Activated CD8-positive, alpha-beta T cell treated with anti-CD3 and anti-CD28 coated beads, Interleukin-2, amount 10 ng/mL, durations not matched to agents 7 days and 5 days (primary cell): ENCODE measurements around the gene SCARB1. TPM values are rescaled to one million over a fixed set of nuclear protein-coding genes. Genes with fewer than 3 reads are reported as not detected.
"Not testable (repeated sequence)": the region's sequence is repeated elsewhere in the genome, so short reads cannot be mapped to it uniquely, and the experiment has no call there.

Experiments
- ATAC-seq: fragments of 150-1000 bp; cut with Tn5 transposase; one replicate; pipeline ENCODE4 v1.10.0; 2021; ENCODE audit warnings: moderate library complexity
- CTCF ChIA-PET: fragments of 350-600 bp; sonication (Branson Sonifier 250); formaldehyde crosslinking; loops from one replicate; lab custom pipeline; 2021; ENCODE audit warnings: antibody characterized with exemption; lab: Charles Lee
- POLR2A ChIA-PET: fragments of 350-600 bp; sonication (Branson Sonifier 250); formaldehyde crosslinking; loops from one replicate; lab custom pipeline; 2021; ENCODE audit warnings: antibody characterized with exemption; lab: Charles Lee
- DNase-seq: peaks from one replicate; pipeline ENCODE4 v3.0.0-alpha.2; 2020
- H3K27ac Mint-ChIP-seq: one replicate; pipeline ENCODE4 v1.8.0; 2021; ENCODE audit warnings: mild to moderate bottlenecking, mixed read lengths
- H3K27me3 Mint-ChIP-seq: one replicate; pipeline ENCODE4 v1.8.0; 2021; ENCODE audit warnings: low read depth, mixed read lengths
- H3K36me3 Mint-ChIP-seq: one replicate; pipeline ENCODE4 v1.8.0; 2021; ENCODE audit warnings: low read depth, mixed read lengths
- H3K4me1 Mint-ChIP-seq: one replicate; pipeline ENCODE4 v1.8.0; 2021; ENCODE audit warnings: low read depth, mixed read lengths
- H3K4me3 Mint-ChIP-seq: one replicate; pipeline ENCODE4 v1.8.0; 2021; ENCODE audit warnings: mild to moderate bottlenecking, mixed read lengths
- H3K9me3 Mint-ChIP-seq: one replicate; pipeline ENCODE4 v1.8.0; 2022; ENCODE audit warnings: mixed read lengths; ENCODE audit not compliant: insufficient read depth
- total RNA-seq, 2 experiments: library from RNA; stranded (reverse); gene quantifications; one replicate each; pipeline ENCODE4 v1.2.3, GENCODE V29; 2021

SCARB1 gene
- total RNA-seq, 2 experiments from 2014 or later = 12.5 to 14.6 TPM

DNA sequence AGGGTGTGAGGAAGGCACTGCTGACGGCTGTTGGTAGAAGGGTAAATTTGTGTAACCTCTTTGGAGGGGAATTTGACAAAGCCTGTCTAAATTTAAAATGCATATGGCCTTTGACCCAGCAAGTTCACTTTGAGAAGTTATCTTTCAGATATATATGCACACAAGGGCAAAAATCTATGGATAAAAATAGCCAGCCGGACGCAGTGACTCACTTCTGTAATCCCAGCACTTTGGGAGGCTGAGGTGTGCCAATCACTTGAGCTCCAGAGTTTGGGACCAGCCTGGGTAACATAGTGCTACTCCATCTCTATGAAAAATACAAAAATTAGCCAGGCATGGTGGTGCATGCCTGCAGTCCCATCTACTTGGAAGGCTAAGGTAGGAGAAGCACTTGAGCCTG, 37.3 kb upstream of the SCARB1 start:
- CTCF ChIA-PET = interaction anchor here (1.8 to 2.6 kb wide), 2 partner anchors 39 kb away, joined by 7 to 10 read pairs; no protein-coding TSS in a partner anchor
- H3K9me3 Mint-ChIP-seq = no peaks in the 10 kb centered on the region
- no peak overlapping the region for H3K27ac Mint-ChIP-seq
- POLR2A ChIA-PET = interaction anchor here (0.6 to 1.8 kb wide), 2 partner anchors 10 to 148 kb away, joined by 3 to 8 read pairs; no protein-coding TSS in a partner anchor
- DNase-seq = no peak
- peaks cover 3% of the 10 kb centered on the region for H3K27me3 Mint-ChIP-seq
- ATAC-seq = no peak
- H3K36me3 Mint-ChIP-seq = no peaks in the 10 kb centered on the region
- no peak overlapping the region for H3K4me3 Mint-ChIP-seq
- peaks cover 18% of the 10 kb centered on the region for H3K4me1 Mint-ChIP-seq

DNA sequence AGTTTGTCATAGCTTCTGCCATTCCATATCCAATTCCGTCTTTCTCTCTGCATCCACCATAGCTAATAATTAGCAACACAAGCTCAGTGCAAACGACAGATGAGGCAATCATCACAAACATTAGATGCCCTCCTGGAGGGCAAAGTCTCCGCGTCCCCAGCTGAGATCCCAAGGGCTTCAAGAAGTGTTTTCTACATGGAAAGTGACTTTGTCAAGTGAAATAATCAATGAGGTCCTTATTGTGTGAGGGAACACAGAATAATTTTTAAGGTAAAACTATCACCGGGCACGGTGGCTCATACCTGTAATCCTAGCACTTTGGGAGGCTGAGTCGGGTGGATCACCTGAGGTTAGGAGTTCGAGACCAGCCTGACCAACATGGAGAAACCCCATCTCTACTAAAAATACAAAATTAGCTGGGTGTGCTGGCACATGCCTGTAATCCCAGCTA, 36.7 kb upstream of the SCARB1 start:
- ChIA-PET POLR2A (interaction anchor here (0.6 kb wide), 1 partner anchor 147 kb away, joined by 3 read pairs; no protein-coding TSS in a partner anchor), CTCF (interaction anchor here (0.9 to 1.8 kb wide), 3 partner anchors 20 to 89 kb away, joined by 3 to 7 read pairs (median 3); no protein-coding TSS in a partner anchor)
- not testable (repeated sequence) for H3K27me3 Mint-ChIP-seq, ATAC-seq, H3K4me3 Mint-ChIP-seq, DNase-seq, H3K27ac Mint-ChIP-seq, H3K36me3 Mint-ChIP-seq, H3K9me3 Mint-ChIP-seq
- peaks cover 15% of the 10 kb centered on the region for H3K4me1 Mint-ChIP-seq

DNA sequence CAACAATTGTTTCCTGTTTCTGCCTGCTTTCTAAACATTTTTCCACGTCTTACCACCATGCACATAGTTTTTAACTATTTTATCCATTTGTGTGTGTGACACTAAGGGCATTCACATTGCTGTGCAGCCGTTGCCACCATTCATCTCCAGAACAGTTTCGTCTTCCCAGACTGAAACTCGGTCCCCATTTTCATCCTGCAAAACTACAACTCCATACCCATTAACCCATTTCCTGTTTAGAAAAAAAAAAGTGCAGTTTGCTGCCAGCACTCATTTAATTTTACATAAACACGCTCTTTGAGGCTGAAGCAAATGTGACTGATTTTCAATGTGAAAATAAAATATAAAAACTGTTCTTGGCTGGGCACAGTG, 35.2 kb upstream of the SCARB1 start:
- Mint-ChIP-seq H3K27me3 (peaks cover 3% of the 10 kb centered on the region), H3K36me3 (no peaks in the 10 kb centered on the region), H3K9me3 (no peaks in the 10 kb centered on the region), H3K4me3 (no peak overlapping the region), H3K4me1 (peaks cover 15% of the 10 kb centered on the region), H3K27ac (no peak overlapping the region)
- ChIA-PET CTCF (no interaction called here), POLR2A (interaction anchor here (1.0 kb wide), 1 partner anchor 15 kb away, joined by 3 read pairs; the partner anchor contains the start of gene UBC)
- DNase-seq (no peak), ATAC-seq (no peak)

DNA sequence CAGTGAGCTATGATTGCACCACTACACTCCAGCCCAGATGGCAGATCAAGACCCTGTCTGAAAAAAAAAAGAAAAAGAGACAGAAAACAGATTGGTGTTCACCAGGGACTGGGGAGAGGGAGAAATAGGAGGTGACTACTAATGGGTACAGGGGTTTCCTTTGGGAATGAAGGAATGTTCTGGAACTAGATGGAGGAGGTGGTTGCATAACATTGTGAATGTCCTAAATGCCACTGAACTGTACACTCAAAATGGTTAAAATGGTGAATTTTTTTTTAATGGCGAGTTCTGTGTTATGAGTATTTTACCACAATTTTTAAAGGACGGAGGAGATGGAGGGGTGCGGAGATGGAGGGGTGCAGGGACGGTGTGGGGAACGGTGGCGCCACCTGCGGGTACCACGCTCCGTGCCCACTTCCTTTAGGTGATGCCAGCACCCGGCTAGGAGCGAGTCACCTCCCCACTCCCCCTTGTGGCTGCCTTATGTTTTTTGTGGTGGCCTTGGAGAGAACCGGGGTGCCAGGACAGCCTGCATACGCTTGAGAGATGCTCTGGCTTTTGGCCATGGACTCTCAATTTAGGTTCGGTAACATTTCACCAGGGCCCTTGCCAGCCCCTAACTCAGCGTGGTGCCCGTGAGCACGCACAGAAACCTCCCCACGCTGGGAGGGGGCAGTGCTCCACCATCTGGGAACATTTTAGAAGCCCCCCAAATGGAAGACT, 34.7 kb upstream of the SCARB1 start:
- Mint-ChIP-seq H3K4me3 (peak overlapping the region; percentile 10), H3K9me3 (no peaks in the 10 kb centered on the region), H3K4me1 (peaks cover 15% of the 10 kb centered on the region)

DNA sequence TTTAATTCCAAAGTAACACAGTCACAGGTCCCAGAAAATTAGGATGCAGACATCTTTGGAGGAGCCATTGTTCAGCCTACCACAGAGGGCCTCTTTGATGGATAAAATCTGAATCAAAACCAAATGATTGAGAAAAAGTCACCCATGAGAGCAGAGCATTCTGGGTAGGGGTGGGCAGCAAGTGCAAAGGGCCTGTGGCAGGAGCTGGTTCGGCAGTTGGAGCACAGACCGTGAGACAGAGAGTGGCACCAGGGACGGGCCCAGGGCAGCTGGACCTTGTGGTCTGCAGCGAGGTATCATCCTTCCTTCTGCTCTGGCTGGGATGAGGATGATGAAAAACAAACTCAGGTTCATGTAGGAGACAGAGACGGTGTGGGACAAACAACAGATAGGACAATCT, 32.8 kb upstream of the SCARB1 start:
- H3K27ac Mint-ChIP-seq = no peak overlapping the region
- H3K4me3 Mint-ChIP-seq = no peak overlapping the region
- no peaks in the 10 kb centered on the region for H3K36me3 Mint-ChIP-seq
- peaks cover 15% of the 10 kb centered on the region for H3K4me1 Mint-ChIP-seq
- POLR2A ChIA-PET = no interaction called here
- ATAC-seq (no peak), DNase-seq (no peak)
- no peaks in the 10 kb centered on the region for H3K9me3 Mint-ChIP-seq
- H3K27me3 Mint-ChIP-seq = peaks cover 3% of the 10 kb centered on the region
- CTCF ChIA-PET = interaction anchor here (1.1 to 2.1 kb wide), 2 partner anchors 10 to 45 kb away, joined by 3 to 13 read pairs; no protein-coding TSS in a partner anchor

More for the DNA sequence above, 34.7 kb upstream of the SCARB1 start:
- ChIA-PET POLR2A (no interaction called here), CTCF (no interaction called here)
- Mint-ChIP-seq H3K27me3 (peaks cover 3% of the 10 kb centered on the region), H3K36me3 (no peaks in the 10 kb centered on the region), H3K27ac (no peak overlapping the region)
- DNase-seq (peak; percentile 80), ATAC-seq (peak; percentile 93)

DNA sequence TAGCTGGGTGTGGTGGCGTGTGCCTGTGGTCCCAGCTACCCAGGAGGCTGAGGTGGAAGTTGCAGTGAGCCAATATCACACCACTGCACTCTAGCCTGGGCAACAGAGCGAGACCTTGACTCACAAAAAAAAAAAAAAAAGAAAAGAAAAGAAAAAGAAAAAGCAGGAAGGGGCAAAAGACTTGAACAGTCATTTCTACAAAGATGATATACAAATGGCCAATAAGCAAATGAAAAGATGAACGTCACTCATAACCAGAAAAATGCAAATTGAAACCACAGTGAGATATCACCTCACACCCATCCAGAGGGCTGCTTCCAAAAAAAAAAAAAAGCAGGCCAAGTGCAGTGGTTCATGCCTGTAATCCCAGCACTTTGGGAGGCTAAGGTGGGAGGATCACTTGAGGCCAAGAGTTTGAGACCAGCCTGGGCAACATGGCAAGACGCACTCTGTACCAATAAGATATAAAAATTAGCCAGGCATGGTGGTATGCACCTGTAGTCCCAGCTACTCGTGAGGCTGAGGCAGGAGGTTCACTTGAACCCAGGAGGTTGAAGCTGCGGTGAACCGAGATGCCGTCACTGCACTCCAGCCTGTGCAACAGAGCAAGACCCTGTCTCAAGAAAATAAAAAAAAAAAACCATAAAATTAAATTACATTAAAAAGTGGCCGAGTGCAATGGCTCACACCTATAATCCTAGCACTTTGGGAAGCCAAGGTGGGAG, 30.3 kb upstream of the SCARB1 start:
- DNase-seq (no peak), ATAC-seq (no peak)
- POLR2A ChIA-PET = no interaction called here
- Mint-ChIP-seq H3K27me3 (no peaks in the 10 kb centered on the region), H3K27ac (no peak overlapping the region), H3K4me1 (peaks cover 13% of the 10 kb centered on the region), H3K36me3 (no peaks in the 10 kb centered on the region), H3K4me3 (no peak overlapping the region), H3K9me3 (no peaks in the 10 kb centered on the region)
- CTCF ChIA-PET = interaction anchor here (1.0 kb wide), 1 partner anchor 12 kb away, joined by 6 read pairs; no protein-coding TSS in a partner anchor

DNA sequence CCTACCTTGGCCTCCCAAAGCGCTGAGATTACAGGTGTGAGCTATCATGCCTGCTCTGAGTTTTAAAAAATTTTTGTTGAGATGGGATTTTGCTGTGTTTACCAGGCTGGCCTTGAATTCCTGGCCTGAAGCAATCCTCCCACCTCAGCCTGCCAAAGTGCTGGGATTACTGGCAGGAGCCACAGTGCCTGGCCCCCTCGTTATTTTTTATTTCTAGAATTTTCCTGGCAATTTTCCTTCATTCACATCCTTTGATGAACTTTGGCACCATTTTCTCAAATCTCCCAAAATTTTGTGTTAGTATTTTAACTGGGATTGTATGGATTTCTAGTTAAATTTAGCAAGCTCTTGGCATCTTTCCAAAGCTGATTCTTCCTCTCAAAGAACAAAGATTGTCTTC, 24.6 kb upstream of the SCARB1 start:
- Mint-ChIP-seq H3K4me3 (no peak overlapping the region), H3K4me1 (no peaks in the 10 kb centered on the region), H3K36me3 (no peaks in the 10 kb centered on the region), H3K27ac (no peak overlapping the region), H3K27me3 (no peaks in the 10 kb centered on the region), H3K9me3 (no peaks in the 10 kb centered on the region)
- ATAC-seq = no peak
- no peak for DNase-seq
- ChIA-PET CTCF (interaction anchor here (1.4 to 2.0 kb wide), 2 partner anchors 18 to 52 kb away, joined by 4 to 10 read pairs; no protein-coding TSS in a partner anchor), POLR2A (no interaction called here)

DNA sequence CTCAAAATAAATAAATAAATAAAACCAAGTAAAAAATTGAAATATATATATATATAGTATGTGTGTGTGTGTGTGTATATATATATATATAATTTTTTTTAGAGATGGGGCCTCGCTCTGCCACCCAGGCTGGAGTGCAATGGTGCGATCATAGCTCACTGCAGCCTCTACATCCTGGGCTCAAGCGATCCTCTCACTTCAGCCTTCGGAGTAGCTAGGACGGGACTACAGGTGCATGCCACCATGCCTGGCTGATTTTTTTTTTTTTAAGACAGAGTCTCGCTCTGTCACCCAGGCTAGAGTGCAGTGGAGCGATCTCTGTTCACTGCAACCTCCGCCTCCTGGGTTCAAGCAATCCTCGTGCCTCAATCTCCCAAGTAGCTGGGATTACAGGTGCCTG, 24.1 kb upstream of the SCARB1 start:
- H3K4me3 Mint-ChIP-seq, DNase-seq, H3K36me3 Mint-ChIP-seq, H3K4me1 Mint-ChIP-seq, ATAC-seq, POLR2A ChIA-PET, H3K27me3 Mint-ChIP-seq, H3K9me3 Mint-ChIP-seq, H3K27ac Mint-ChIP-seq: not testable (repeated sequence)
- CTCF ChIA-PET = interaction anchor here (1.4 to 2.0 kb wide), 2 partner anchors 18 to 53 kb away, joined by 4 to 10 read pairs; no protein-coding TSS in a partner anchor

DNA sequence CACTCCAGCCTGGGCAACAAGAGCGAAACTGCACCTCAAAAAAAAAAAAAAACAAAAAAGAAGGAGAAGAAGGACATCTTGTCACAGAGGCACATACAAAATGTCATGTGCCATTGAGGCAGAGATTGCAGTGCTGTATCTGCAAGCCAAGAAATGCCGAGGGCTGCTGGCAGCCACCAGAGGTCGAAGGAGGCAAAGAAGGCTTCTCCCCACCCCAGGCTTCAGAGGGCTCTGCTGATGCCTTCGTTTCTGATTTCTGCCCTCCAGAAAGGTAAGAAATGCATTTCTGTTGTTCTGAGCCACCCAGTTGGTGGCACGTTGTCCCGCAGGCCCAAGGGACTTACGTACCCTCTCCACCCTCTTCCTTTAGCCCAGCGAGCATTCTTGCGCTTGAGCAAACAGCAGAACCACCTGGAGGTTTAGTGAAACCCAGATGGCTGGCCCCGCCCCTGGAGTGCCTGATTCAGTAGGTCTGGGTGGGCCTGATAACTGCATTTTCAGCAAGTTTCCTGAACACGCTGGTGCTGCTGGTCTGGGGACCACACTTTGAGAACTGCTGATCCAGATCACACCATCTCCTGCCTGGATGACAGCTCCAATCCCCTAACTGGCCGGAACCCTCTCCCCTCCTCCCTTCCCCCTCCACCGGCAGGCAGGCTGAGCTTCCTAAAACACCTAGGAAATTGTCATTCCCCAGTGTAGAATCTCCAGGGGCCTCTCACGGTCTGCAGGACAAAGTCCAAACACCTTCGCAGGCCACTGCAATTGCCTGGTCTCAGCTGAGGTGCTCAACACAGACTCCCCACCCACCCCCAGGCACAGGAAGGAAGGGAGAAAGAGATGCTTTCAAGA, 21.1 kb upstream of the SCARB1 start:
- no peak overlapping the region for H3K4me3 Mint-ChIP-seq
- ChIA-PET CTCF (no interaction called here), POLR2A (no interaction called here)
- ATAC-seq (no peak), DNase-seq (no peak)
- peaks cover 12% of the 10 kb centered on the region for H3K4me1 Mint-ChIP-seq
- no peak overlapping the region for H3K27ac Mint-ChIP-seq
- no peaks in the 10 kb centered on the region for H3K27me3 Mint-ChIP-seq
- no peaks in the 10 kb centered on the region for H3K36me3 Mint-ChIP-seq
- H3K9me3 Mint-ChIP-seq = no peaks in the 10 kb centered on the region

DNA sequence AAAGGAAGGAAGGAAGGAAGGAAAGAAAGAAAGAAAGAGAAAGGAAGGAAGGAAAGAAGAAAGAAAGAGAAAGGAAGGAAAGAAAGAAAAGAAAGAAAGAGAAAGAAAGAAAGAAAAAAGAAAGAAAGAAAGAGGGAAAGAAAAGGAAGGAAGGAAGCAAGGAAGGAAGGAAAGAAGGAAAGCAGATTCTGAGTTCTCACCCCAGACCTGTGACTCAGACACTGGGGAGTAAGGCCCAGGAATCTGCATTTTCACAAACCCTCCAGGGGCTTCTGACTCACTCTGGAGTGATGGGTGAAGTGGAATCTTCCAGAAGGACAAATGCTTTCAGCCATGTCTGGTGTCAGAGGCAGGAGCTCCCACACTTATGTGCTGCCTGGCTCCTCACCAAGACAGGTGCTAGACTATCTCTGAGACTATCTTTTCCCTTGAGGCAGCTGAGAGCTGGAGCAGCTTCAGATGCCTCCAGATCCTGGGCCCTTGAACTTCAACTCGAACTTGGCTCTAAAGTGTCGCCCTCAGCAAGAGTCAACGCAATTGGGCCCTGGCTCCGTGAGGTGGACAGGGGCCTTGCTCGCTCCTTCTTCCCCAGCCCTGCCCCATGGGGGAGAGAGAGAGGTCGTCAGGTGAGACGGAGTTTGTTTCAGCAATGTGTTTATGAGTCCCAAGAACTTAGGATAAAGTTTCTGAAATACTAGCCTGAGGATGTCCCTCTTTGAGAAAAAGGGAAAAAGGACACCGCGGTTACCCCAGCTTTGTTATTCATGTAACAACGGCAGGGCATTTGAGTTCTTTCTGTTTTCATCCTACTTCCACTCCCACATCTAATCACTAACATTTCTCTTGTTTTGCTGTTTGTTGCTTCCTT, 19.8 kb upstream of the SCARB1 start:
- CTCF ChIA-PET = no interaction called here
- POLR2A ChIA-PET = no interaction called here
- no peaks in the 10 kb centered on the region for H3K36me3 Mint-ChIP-seq

More for the DNA sequence above, 19.8 kb upstream of the SCARB1 start:
- ATAC-seq = no peak
- Mint-ChIP-seq H3K27me3 (no peaks in the 10 kb centered on the region), H3K4me3 (no peak overlapping the region), H3K4me1 (peaks cover 12% of the 10 kb centered on the region), H3K27ac (peak overlapping the region; percentile 68), H3K9me3 (no peaks in the 10 kb centered on the region)
- no peak for DNase-seq
